Skeletal muscle satellite cell (primary cell): ENCODE results near the gene FDX1.

ENCODE experiments used
- H3K27me3 ChIP-seq: 2 replicates; pipeline ENCODE4 v1.7.0; 2013; ENCODE audit warnings: low read length; ENCODE audit not compliant: control insufficient read depth, insufficient read depth
- H3K36me3 ChIP-seq: 2 replicates; pipeline ENCODE4 v1.7.0; 2013; ENCODE audit warnings: mild to moderate bottlenecking, control low read depth, low read length; ENCODE audit not compliant: insufficient read depth
- H3K4me1 ChIP-seq: 2 replicates; pipeline ENCODE4 v1.7.0; 2013; ENCODE audit warnings: low read length; ENCODE audit not compliant: control insufficient read depth, insufficient read depth
- H3K4me2 ChIP-seq: 2 replicates; pipeline ENCODE4 v1.7.0; 2013; ENCODE audit warnings: mild to moderate bottlenecking, low read length
- H3K4me3 ChIP-seq: 2 replicates; pipeline ENCODE4 v1.7.0; 2013; ENCODE audit warnings: low read length
- H3K9ac ChIP-seq: 2 replicates; pipeline ENCODE4 v1.7.0; 2013; ENCODE audit warnings: mild to moderate bottlenecking, low read depth, low read length, moderate library complexity
- H3K9me3 ChIP-seq: replicated peaks from 2 replicates; pipeline ENCODE4 v1.7.0; 2013; ENCODE audit warnings: mild to moderate bottlenecking, control low read depth, low read length

The FDX1 gene

GRCh38 chr11:110433393-110434333 lies 3.9 kb downstream of the FDX1 start:
- Histone ChIP-seq H3K4me1 (peaks cover 46% of the 10 kb centered on the region), H3K27me3 (no peaks in the 10 kb centered on the region), H3K4me2 (peak overlapping the region; percentile 88), H3K36me3 (peaks cover 4% of the 10 kb centered on the region), H3K9me3 (no peaks in the 10 kb centered on the region), H3K4me3 (no peak overlapping the region), H3K9ac (peak overlapping the region; percentile 2)

GRCh38 chr11:110434952-110435779 lies 5.4 kb downstream of the FDX1 start:
- peaks cover 6% of the 10 kb centered on the region for H3K36me3 ChIP-seq
- H3K9me3 ChIP-seq, result no peaks in the 10 kb centered on the region
- peaks cover 46% of the 10 kb centered on the region for H3K4me1 ChIP-seq
- H3K9ac ChIP-seq, result no peak overlapping the region
- no peak overlapping the region for H3K4me2 ChIP-seq
- H3K4me3 ChIP-seq, result no peak overlapping the region
- H3K27me3 ChIP-seq, result no peaks in the 10 kb centered on the region

- no peak overlapping the region for H3K9ac ChIP-seq
- peaks cover 15% of the 10 kb centered on the region for H3K36me3 ChIP-seq
- H3K4me2 ChIP-seq, result peak overlapping the region; percentile 52
- H3K9me3 ChIP-seq, result no peaks in the 10 kb centered on the region
- peaks cover 46% of the 10 kb centered on the region for H3K4me1 ChIP-seq
- peak overlapping the region; percentile 7 for H3K4me3 ChIP-seq
- no peaks in the 10 kb centered on the region for H3K27me3 ChIP-seq
These were observed 6.3 kb downstream of the FDX1 start for GRCh38 chr11:110435780-110436717.

- Histone ChIP-seq H3K36me3 (peaks cover 26% of the 10 kb centered on the region), H3K9ac (no peak overlapping the region), H3K4me2 (no peak overlapping the region), H3K9me3 (no peaks in the 10 kb centered on the region), H3K4me1 (peaks cover 32% of the 10 kb centered on the region), H3K4me3 (no peak overlapping the region), H3K27me3 (no peaks in the 10 kb centered on the region)
These were observed 8.3 kb downstream of the FDX1 start for GRCh38 chr11:110438017-110438416.

- H3K9me3 ChIP-seq, result no peaks in the 10 kb centered on the region
- no peak overlapping the region for H3K4me3 ChIP-seq
- no peaks in the 10 kb centered on the region for H3K27me3 ChIP-seq
- peaks cover 10% of the 10 kb centered on the region for H3K4me1 ChIP-seq
- H3K36me3 ChIP-seq, result peaks cover 23% of the 10 kb centered on the region
- H3K4me2 ChIP-seq, result no peak overlapping the region
- no peak overlapping the region for H3K9ac ChIP-seq
These were observed 15.7 kb downstream of the FDX1 start for GRCh38 chr11:110445437-110445836.

- Histone ChIP-seq H3K4me3 (no peak overlapping the region), H3K4me2 (no peak overlapping the region), H3K9ac (no peak overlapping the region), H3K36me3 (peaks cover 17% of the 10 kb centered on the region), H3K9me3 (no peaks in the 10 kb centered on the region), H3K4me1 (peaks cover 10% of the 10 kb centered on the region), H3K27me3 (no peaks in the 10 kb centered on the region)
These were observed 16.3 kb downstream of the FDX1 start for GRCh38 chr11:110446061-110446460.

GRCh38 chr11:110446594-110446993 lies 16.8 kb downstream of the FDX1 start:
- Histone ChIP-seq H3K4me2 (no peak overlapping the region), H3K9me3 (no peaks in the 10 kb centered on the region), H3K9ac (no peak overlapping the region), H3K4me3 (no peak overlapping the region), H3K4me1 (peaks cover 10% of the 10 kb centered on the region), H3K36me3 (peaks cover 12% of the 10 kb centered on the region), H3K27me3 (no peaks in the 10 kb centered on the region)

- H3K36me3 ChIP-seq, result peaks cover 10% of the 10 kb centered on the region
- peaks cover 10% of the 10 kb centered on the region for H3K4me1 ChIP-seq
- no peaks in the 10 kb centered on the region for H3K27me3 ChIP-seq
- no peaks in the 10 kb centered on the region for H3K9me3 ChIP-seq
- no peak overlapping the region for H3K4me3 ChIP-seq
- H3K4me2 ChIP-seq, result no peak overlapping the region
- H3K9ac ChIP-seq, result no peak overlapping the region
These were observed 17.6 kb downstream of the FDX1 start for GRCh38 chr11:110447343-110447742.

GRCh38 chr11:110447897-110448745 lies 18.4 kb downstream of the FDX1 start:
- H3K9ac ChIP-seq, result no peak overlapping the region
- peaks cover 6% of the 10 kb centered on the region for H3K36me3 ChIP-seq
- no peak overlapping the region for H3K4me3 ChIP-seq
- no peaks in the 10 kb centered on the region for H3K27me3 ChIP-seq
- peaks cover 10% of the 10 kb centered on the region for H3K4me1 ChIP-seq
- H3K4me2 ChIP-seq, result no peak overlapping the region
- no peaks in the 10 kb centered on the region for H3K9me3 ChIP-seq

- H3K4me3 ChIP-seq, result no peak overlapping the region
- peaks cover 6% of the 10 kb centered on the region for H3K36me3 ChIP-seq
- H3K4me2 ChIP-seq, result no peak overlapping the region
- no peaks in the 10 kb centered on the region for H3K27me3 ChIP-seq
- no peak overlapping the region for H3K9ac ChIP-seq
- peaks cover 5% of the 10 kb centered on the region for H3K4me1 ChIP-seq
- no peaks in the 10 kb centered on the region for H3K9me3 ChIP-seq
These were observed 20.5 kb downstream of the FDX1 start for GRCh38 chr11:110450246-110450645.
